ENCODE data around the gene ASAP2. TPM values are rescaled to one million over a fixed set of nuclear protein-coding genes. Genes with fewer than 3 reads are reported as not detected.

ASAP2 gene
- total RNA-seq, 2 donors from 2014 or later, result 58.1 to 61.7 TPM

- no peak overlapping the region for H3K9ac ChIP-seq (ENCODE audit: low read depth in 2 of 2, low read length in 2 of 2)
- no peaks in the 10 kb centered on the region for H3K9me3 ChIP-seq
- H3K4me3 ChIP-seq, result no peak overlapping the region
- no peak for TF ChIP-seq CTCF (IDR thresholded peaks at IDR 0.05)
- no peaks in the 10 kb centered on the region for H3K27me3 ChIP-seq
- intact Hi-C loops (cut with DNase I), result no loop called here
- H3K36me3 ChIP-seq, result no peaks in the 10 kb centered on the region
- H3K27ac ChIP-seq, result no peak overlapping the region
- DNase-seq, result no peak
- no peaks in the 10 kb centered on the region for H3K4me1 ChIP-seq
These were observed 139.4 kb downstream of the ASAP2 start for GRCh38 chr2:9345997-9346396.

GRCh38 chr2:9346885-9347284, 140.3 kb downstream of the ASAP2 start:
- TF ChIP-seq CTCF (IDR thresholded peaks at IDR 0.05), result no peak
- H3K27me3 ChIP-seq, result no peaks in the 10 kb centered on the region
- H3K4me1 ChIP-seq, result no peaks in the 10 kb centered on the region
- no peaks in the 10 kb centered on the region for H3K9me3 ChIP-seq
- intact Hi-C loops (cut with DNase I), result no loop called here
- DNase-seq, result no peak
- H3K36me3 ChIP-seq, result no peaks in the 10 kb centered on the region
- no peak overlapping the region for H3K9ac ChIP-seq (ENCODE audit: low read depth in 2 of 2, low read length in 2 of 2)
- no peak overlapping the region for H3K27ac ChIP-seq
- no peak overlapping the region for H3K4me3 ChIP-seq

- Histone ChIP-seq H3K36me3 (no peaks in the 10 kb centered on the region), H3K4me3 (no peak overlapping the region), H3K9me3 (no peaks in the 10 kb centered on the region), H3K27ac (no peak overlapping the region), H3K9ac (ENCODE audit: low read depth in 2 of 2, low read length in 2 of 2) (no peak overlapping the region), H3K4me1 (no peaks in the 10 kb centered on the region), H3K27me3 (no peaks in the 10 kb centered on the region)
- no peak for TF ChIP-seq CTCF (IDR thresholded peaks at IDR 0.05)
- intact Hi-C loops (cut with DNase I), result no loop called here
- DNase-seq, result peak; percentile 27
These were observed 140.8 kb downstream of the ASAP2 start for GRCh38 chr2:9347411-9347881.

- intact Hi-C loops (cut with DNase I), result no loop called here
- Histone ChIP-seq H3K4me3 (no peak overlapping the region), H3K9me3 (no peaks in the 10 kb centered on the region), H3K27me3 (no peaks in the 10 kb centered on the region), H3K36me3 (no peaks in the 10 kb centered on the region), H3K4me1 (no peaks in the 10 kb centered on the region), H3K9ac (ENCODE audit: low read depth in 2 of 2, low read length in 2 of 2) (no peak overlapping the region), H3K27ac (no peak overlapping the region)
- DNase-seq, result no peak
- no peak for TF ChIP-seq CTCF (IDR thresholded peaks at IDR 0.05)
These were observed 147.7 kb downstream of the ASAP2 start for GRCh38 chr2:9354318-9354717.

- intact Hi-C loops (cut with DNase I), result no loop called here
- H3K9ac ChIP-seq (ENCODE audit: low read depth in 2 of 2, low read length in 2 of 2), result no peak overlapping the region
- no peaks in the 10 kb centered on the region for H3K9me3 ChIP-seq
- H3K36me3 ChIP-seq, result no peaks in the 10 kb centered on the region
- no peaks in the 10 kb centered on the region for H3K4me1 ChIP-seq
- no peak overlapping the region for H3K4me3 ChIP-seq
- no peak for TF ChIP-seq CTCF (IDR thresholded peaks at IDR 0.05)
- H3K27me3 ChIP-seq, result no peaks in the 10 kb centered on the region
- no peak overlapping the region for H3K27ac ChIP-seq
- no peak for DNase-seq
These were observed 148.7 kb downstream of the ASAP2 start for GRCh38 chr2:9355270-9355669.

GRCh38 chr2:9355716-9356115, 149.1 kb downstream of the ASAP2 start:
- intact Hi-C loops (cut with DNase I), result no loop called here
- Histone ChIP-seq H3K27ac (no peak overlapping the region), H3K9me3 (no peaks in the 10 kb centered on the region), H3K36me3 (no peaks in the 10 kb centered on the region), H3K9ac (ENCODE audit: low read depth in 2 of 2, low read length in 2 of 2) (no peak overlapping the region), H3K4me1 (no peaks in the 10 kb centered on the region), H3K4me3 (no peak overlapping the region), H3K27me3 (no peaks in the 10 kb centered on the region)
- no peak for TF ChIP-seq CTCF (IDR thresholded peaks at IDR 0.05)
- no peak for DNase-seq

Measured in colonic mucosa (tissue), 4 donors.